GM23338 (cell line): ENCODE data around the gene METTL21C.

Experiments
- CREB1 ChIP-seq: fragments of 250-450 bp; sonication (Bioruptor Pico); IDR thresholded peaks from 2 replicates; pipeline ENCODE4 v1.5.0; 2020; ENCODE audit warnings: low read depth, mild to moderate bottlenecking, moderate library complexity
- POLR2AphosphoS5 ChIP-seq: IDR thresholded peaks from 2 replicates; pipeline ENCODE4 v1.6.1; 2016; ENCODE audit warnings: antibody characterized with exemption, low read depth
- STAT1 ChIP-seq: IDR thresholded peaks from one replicate; pipeline ENCODE4 v1.6.1; 2016; ENCODE audit warnings: antibody characterized with exemption; ENCODE audit not compliant: unreplicated experiment
- ZNF114 ChIP-seq: fragments of 250-450 bp; sonication (Bioruptor Pico); IDR thresholded peaks from 2 replicates; pipeline ENCODE4 v1.5.0; 2020; ENCODE audit warnings: mild to moderate bottlenecking, moderate library complexity
- TF ChIP-seq, protein P1 (sequence below), 2 experiments: fragments of 200-600 bp in 1 of 2; sonication (generic) in 1 of 2; conservative IDR thresholded peaks; 2 replicates each; pipeline versions ENCODE4 v1.5.1 to v1.6.1; 2016 to 2017; ENCODE audit warnings: antibody characterized with exemption in 2 of 2, low read depth in 2 of 2, mild to moderate bottlenecking in 2 of 2, moderate library complexity in 1 of 2
- TF ChIP-seq, protein P2 (sequence below): IDR thresholded peaks from 2 replicates; pipeline ENCODE4 v1.6.1; 2016; ENCODE audit warnings: antibody characterized with exemption

DNA sequence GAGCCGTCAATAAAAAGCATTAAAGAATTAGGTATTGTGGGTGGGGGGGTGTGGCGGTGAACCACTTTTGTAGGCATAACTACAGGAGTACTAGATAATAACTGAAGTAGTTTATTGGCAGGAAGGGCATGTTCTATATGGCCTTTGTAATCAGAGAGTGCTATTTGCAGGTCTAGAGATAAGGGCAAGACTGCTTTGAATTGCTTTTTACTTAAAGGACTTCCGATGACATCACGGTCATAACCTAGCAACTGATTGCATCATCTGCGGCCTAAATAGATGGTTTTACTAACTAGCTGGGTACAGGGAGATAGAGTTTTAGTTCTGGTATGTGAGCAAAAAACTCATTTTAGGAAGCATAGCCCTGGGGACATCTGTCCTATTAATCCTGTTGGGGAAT is 24.7 kb downstream of the METTL21C start:
- TF ChIP-seq CREB1 = no peak
- TF ChIP-seq, protein P1, sequence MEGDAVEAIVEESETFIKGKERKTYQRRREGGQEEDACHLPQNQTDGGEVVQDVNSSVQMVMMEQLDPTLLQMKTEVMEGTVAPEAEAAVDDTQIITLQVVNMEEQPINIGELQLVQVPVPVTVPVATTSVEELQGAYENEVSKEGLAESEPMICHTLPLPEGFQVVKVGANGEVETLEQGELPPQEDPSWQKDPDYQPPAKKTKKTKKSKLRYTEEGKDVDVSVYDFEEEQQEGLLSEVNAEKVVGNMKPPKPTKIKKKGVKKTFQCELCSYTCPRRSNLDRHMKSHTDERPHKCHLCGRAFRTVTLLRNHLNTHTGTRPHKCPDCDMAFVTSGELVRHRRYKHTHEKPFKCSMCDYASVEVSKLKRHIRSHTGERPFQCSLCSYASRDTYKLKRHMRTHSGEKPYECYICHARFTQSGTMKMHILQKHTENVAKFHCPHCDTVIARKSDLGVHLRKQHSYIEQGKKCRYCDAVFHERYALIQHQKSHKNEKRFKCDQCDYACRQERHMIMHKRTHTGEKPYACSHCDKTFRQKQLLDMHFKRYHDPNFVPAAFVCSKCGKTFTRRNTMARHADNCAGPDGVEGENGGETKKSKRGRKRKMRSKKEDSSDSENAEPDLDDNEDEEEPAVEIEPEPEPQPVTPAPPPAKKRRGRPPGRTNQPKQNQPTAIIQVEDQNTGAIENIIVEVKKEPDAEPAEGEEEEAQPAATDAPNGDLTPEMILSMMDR (conservative IDR thresholded peaks at IDR 0.05; ENCODE audit: low read depth in 2 of 2) = no peak
- TF ChIP-seq ZNF114 (CRISPR knock-in tag) = no peak
- TF ChIP-seq, protein P2, sequence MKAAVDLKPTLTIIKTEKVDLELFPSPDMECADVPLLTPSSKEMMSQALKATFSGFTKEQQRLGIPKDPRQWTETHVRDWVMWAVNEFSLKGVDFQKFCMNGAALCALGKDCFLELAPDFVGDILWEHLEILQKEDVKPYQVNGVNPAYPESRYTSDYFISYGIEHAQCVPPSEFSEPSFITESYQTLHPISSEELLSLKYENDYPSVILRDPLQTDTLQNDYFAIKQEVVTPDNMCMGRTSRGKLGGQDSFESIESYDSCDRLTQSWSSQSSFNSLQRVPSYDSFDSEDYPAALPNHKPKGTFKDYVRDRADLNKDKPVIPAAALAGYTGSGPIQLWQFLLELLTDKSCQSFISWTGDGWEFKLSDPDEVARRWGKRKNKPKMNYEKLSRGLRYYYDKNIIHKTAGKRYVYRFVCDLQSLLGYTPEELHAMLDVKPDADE = no peak
- no peak for TF ChIP-seq POLR2AphosphoS5
- no peak for TF ChIP-seq STAT1
